PC-9 (cell line): ENCODE results near the gene OR8B8. TPM values are rescaled to one million over a fixed set of nuclear protein-coding genes. Genes with fewer than 3 reads are reported as not detected.

Source experiments
- BruUV-seq: library from RNA; stranded (reverse); fragments of 400-500 nt; replicated peaks from 2 replicates; lab custom pipeline; 2021; lab: Mats Ljungman, UMichigan
- CTCF ChIA-PET: fragments of 300-600 bp; sonication (Branson Sonifier 250); formaldehyde crosslinking; loops from one replicate; lab custom pipeline; 2022; ENCODE audit warnings: antibody characterized with exemption; lab: Charles Lee
- POLR2A ChIA-PET: fragments of 300-600 bp; sonication (Branson Sonifier 250); formaldehyde crosslinking; loops from one replicate; lab custom pipeline; 2022; ENCODE audit warnings: antibody characterized with exemption; ENCODE audit not compliant: unreplicated experiment; lab: Charles Lee
- DNase-seq, 2 experiments: peaks; one replicate each; pipeline versions ENCODE4 v3.0.0 to v3.0.0-alpha.2; 2015 to 2022; ENCODE audit warnings: mixed read lengths in 1 of 2
- H2AFZ ChIP-seq: fragments of 200-600 bp; sonication (generic); 2 replicates; pipeline ENCODE4 v1.8.1; 2017; ENCODE audit warnings: antibody characterized with exemption
- H3F3A ChIP-seq: fragments of 200-600 bp; sonication (generic); 2 replicates; pipeline ENCODE4 v1.8.1; 2017; ENCODE audit warnings: antibody characterized with exemption, mild to moderate bottlenecking, low read depth; ENCODE audit not compliant: insufficient read depth
- H3K27ac ChIP-seq: fragments of 200-600 bp; sonication (generic); 2 replicates; pipeline ENCODE4 v1.6.1; 2016; ENCODE audit warnings: mixed run types
- H3K27me3 ChIP-seq: fragments of 200-600 bp; sonication (generic); 2 replicates; pipeline ENCODE4 v1.6.1; 2016; ENCODE audit warnings: low read depth, mixed run types; ENCODE audit not compliant: insufficient read depth
- H3K36me3 ChIP-seq: fragments of 200-600 bp; sonication (generic); 2 replicates; pipeline ENCODE4 v1.6.1; 2016; ENCODE audit warnings: low read depth, mixed run types
- H3K4me1 ChIP-seq: fragments of 200-600 bp; sonication (generic); replicated peaks from 2 replicates; pipeline ENCODE4 v1.6.1; 2016; ENCODE audit warnings: mixed run types; ENCODE audit not compliant: insufficient read depth
- H3K4me2 ChIP-seq: fragments of 200-600 bp; sonication (generic); 2 replicates; pipeline ENCODE4 v1.6.1; 2017; ENCODE audit warnings: mixed run types
- H3K4me3 ChIP-seq: fragments of 200-600 bp; sonication (generic); 2 replicates; pipeline ENCODE4 v1.6.1; 2016; ENCODE audit warnings: mixed run types
- H3K79me2 ChIP-seq: fragments of 200-600 bp; sonication (generic); 2 replicates; pipeline ENCODE4 v1.6.1; 2017; ENCODE audit warnings: low read depth, mixed run types
- H3K9me2 ChIP-seq: fragments of 200-600 bp; sonication (generic); 2 replicates; pipeline ENCODE4 v1.8.1; 2017; ENCODE audit warnings: mild to moderate bottlenecking; ENCODE audit not compliant: insufficient read depth
- H3K9me3 ChIP-seq: fragments of 200-600 bp; sonication (generic); 2 replicates; pipeline ENCODE4 v1.8.1; 2016; ENCODE audit warnings: low read depth; ENCODE audit not compliant: insufficient read depth
- H4K20me1 ChIP-seq: fragments of 200-600 bp; sonication (generic); 2 replicates; pipeline ENCODE4 v1.8.1; 2017; ENCODE audit not compliant: insufficient read depth
- CTCF ChIP-seq: fragments of 200-600 bp; sonication (generic); conservative IDR thresholded peaks from 2 replicates; pipeline ENCODE4 v1.6.1; 2017; ENCODE audit warnings: mixed run types, antibody characterized with exemption, mild to moderate bottlenecking, moderate library complexity
- EZH2 ChIP-seq: fragments of 200-600 bp; sonication (generic); IDR thresholded peaks from 2 replicates; pipeline ENCODE4 v1.8.0; 2017; ENCODE audit warnings: antibody characterized with exemption, low read depth
- intact Hi-C: fragments of 100-400 bp; cut with micrococcal nuclease; formaldehyde crosslinking; loops from one replicate; pipeline ENCODE4 v1.10.0; 2022; ENCODE audit not compliant: unreplicated experiment
- total RNA-seq: library from RNA; stranded (reverse); gene quantifications from 2 replicates; pipeline ENCODE4 v1.2.3, GENCODE V29; 2021

OR8B8 gene
- total RNA-seq, 1 experiment from 2014 or later, result not detected

GRCh38 chr11:124442847-124443246, 2.6 kb downstream of the OR8B8 start:
- H2AFZ ChIP-seq, result no peak overlapping the region
- H3K4me2 ChIP-seq, result no peak overlapping the region
- H3K27ac ChIP-seq, result no peak overlapping the region
- H3K27me3 ChIP-seq, result peaks cover 13% of the 10 kb centered on the region
- H3K4me3 ChIP-seq, result no peak overlapping the region
- BruUV-seq, result no TSS peak
- ChIA-PET POLR2A (no interaction called here), CTCF (no interaction called here)
- no peaks in the 10 kb centered on the region for H3K79me2 ChIP-seq
- no peaks in the 10 kb centered on the region for H3K4me1 ChIP-seq
- no peaks in the 10 kb centered on the region for H3K36me3 ChIP-seq
- no peak for DNase-seq
- intact Hi-C loops, result no loop called here
- H3K9me3 ChIP-seq, result no peaks in the 10 kb centered on the region
- H3F3A ChIP-seq, result no peaks in the 10 kb centered on the region
- H3K9me2 ChIP-seq, result no peaks in the 10 kb centered on the region; the same call in 1 of the 2 replicates
- H4K20me1 ChIP-seq, result no peaks in the 10 kb centered on the region
- no peak for TF ChIP-seq CTCF
- no peak for TF ChIP-seq EZH2

GRCh38 chr11:124442442-124442841, 3.1 kb downstream of the OR8B8 start:
- intact Hi-C loops, result no loop called here
- ChIA-PET CTCF (no interaction called here), POLR2A (no interaction called here)
- no peaks in the 10 kb centered on the region for H3K9me3 ChIP-seq
- H3K27me3 ChIP-seq, result peaks cover 13% of the 10 kb centered on the region
- H3K4me1 ChIP-seq, result no peaks in the 10 kb centered on the region
- no peak overlapping the region for H3K27ac ChIP-seq
- H3F3A ChIP-seq, result no peaks in the 10 kb centered on the region
- no peak overlapping the region for H2AFZ ChIP-seq
- H3K36me3 ChIP-seq, result no peaks in the 10 kb centered on the region
- TF ChIP-seq EZH2 (no peak), CTCF (no peak)
- H3K4me2 ChIP-seq, result no peak overlapping the region
- H3K9me2 ChIP-seq, result no peaks in the 10 kb centered on the region; the same call in 1 of the 2 replicates
- DNase-seq, result no peak
- no peak overlapping the region for H3K4me3 ChIP-seq
- BruUV-seq, result no TSS peak
- H4K20me1 ChIP-seq, result no peaks in the 10 kb centered on the region
- no peaks in the 10 kb centered on the region for H3K79me2 ChIP-seq

GRCh38 chr11:124441519-124441918, 4.0 kb downstream of the OR8B8 start:
- Histone ChIP-seq H3K4me3 (no peak overlapping the region), H3K4me2 (no peak overlapping the region), H3K27me3 (peaks cover 13% of the 10 kb centered on the region), H3K27ac (no peak overlapping the region), H3F3A (no peaks in the 10 kb centered on the region), H3K9me3 (no peaks in the 10 kb centered on the region), H2AFZ (no peak overlapping the region), H4K20me1 (no peaks in the 10 kb centered on the region), H3K36me3 (no peaks in the 10 kb centered on the region), H3K79me2 (no peaks in the 10 kb centered on the region), H3K4me1 (no peaks in the 10 kb centered on the region), H3K9me2 (no peaks in the 10 kb centered on the region; the same call in 1 of the 2 replicates)
- no peak for TF ChIP-seq CTCF
- no peak for TF ChIP-seq EZH2
- intact Hi-C loops, result no loop called here
- ChIA-PET CTCF (no interaction called here), POLR2A (no interaction called here)
- no peak for DNase-seq
- BruUV-seq, result no TSS peak
